Measurements from ENCODE around the gene COL12A1.

DNA sequence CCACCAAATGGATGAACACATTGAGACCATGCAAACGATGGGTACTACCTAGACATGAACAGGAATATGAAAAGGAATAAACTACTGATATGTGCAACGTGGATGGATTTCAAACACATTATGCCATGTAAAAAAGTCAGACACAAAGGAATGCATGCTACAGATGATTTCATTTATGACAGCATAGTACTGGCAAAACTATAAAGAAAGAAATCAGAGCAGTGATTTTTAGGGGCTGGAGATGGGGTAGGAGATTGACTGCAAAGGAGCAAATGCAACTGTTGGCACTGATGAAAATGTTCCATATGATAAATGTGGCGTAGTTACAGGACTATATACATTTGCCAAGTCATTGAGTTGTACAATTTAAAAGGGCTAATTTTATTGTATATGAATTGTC, 13.4 kb upstream of the COL12A1 start:
- TF ChIP-seq GATA3 (IDR thresholded peaks at IDR 0.05; ENCODE audit: low read depth, low read length) (no peak), GATA2 (IDR thresholded peaks at IDR 0.05; ENCODE audit: low read depth, low read length) (no peak)

Measured in SH-SY5Y (cell line).